ENCODE data around the gene CCDC154. TPM values are rescaled to one million over a fixed set of nuclear protein-coding genes. Genes with fewer than 3 reads are reported as not detected.
A peak's percentile ranks its signal among the peaks of the same experiment; 100 is the strongest.
"Not testable (repeated sequence)": the region's sequence is repeated elsewhere in the genome, so short reads cannot be mapped to it uniquely, and the experiment has no call there.

The CCDC154 gene, protein sequence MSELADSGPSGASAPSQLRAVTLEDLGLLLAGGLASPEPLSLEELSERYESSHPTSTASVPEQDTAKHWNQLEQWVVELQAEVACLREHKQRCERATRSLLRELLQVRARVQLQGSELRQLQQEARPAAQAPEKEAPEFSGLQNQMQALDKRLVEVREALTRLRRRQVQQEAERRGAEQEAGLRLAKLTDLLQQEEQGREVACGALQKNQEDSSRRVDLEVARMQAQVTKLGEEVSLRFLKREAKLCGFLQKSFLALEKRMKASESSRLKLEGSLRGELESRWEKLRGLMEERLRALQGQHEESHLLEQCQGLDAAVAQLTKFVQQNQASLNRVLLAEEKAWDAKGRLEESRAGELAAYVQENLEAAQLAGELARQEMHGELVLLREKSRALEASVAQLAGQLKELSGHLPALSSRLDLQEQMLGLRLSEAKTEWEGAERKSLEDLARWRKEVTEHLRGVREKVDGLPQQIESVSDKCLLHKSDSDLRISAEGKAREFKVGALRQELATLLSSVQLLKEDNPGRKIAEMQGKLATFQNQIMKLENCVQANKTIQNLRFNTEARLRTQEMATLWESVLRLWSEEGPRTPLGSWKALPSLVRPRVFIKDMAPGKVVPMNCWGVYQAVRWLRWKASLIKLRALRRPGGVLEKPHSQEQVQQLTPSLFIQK
- 0.25 TPM in 1 of 2 replicates, not detected in the other for total RNA-seq

- no peak for DNase-seq (ENCODE audit: low read depth)
Measured at GRCh38 chr16:1443980-1444729, at the start of gene CCDC154. TSS of gene CCDC154 (minus strand) at chr16:1444556. CDS start at chr16:1444322, 234 bp downstream.

DNA sequence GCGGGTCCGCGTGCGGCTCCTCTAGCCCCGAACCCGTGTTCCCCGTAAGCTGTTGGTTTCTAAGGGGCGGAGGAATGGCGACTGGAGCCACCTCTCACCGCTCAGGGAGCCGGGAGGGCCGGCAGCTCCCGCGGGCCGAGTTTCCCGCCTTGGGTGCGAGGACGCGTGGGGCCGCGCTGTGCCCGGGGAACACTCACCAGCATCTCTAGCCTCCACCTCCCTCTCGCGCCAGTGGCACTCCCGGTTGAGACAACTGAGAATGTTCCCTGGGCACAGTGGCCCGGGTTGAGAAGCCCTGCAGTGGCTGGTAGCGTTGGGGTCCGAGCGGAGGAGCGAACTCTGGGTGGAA is 49.4 kb upstream of the CCDC154 start:
- DNase-seq (ENCODE audit: low read depth) = no peak

DNA sequence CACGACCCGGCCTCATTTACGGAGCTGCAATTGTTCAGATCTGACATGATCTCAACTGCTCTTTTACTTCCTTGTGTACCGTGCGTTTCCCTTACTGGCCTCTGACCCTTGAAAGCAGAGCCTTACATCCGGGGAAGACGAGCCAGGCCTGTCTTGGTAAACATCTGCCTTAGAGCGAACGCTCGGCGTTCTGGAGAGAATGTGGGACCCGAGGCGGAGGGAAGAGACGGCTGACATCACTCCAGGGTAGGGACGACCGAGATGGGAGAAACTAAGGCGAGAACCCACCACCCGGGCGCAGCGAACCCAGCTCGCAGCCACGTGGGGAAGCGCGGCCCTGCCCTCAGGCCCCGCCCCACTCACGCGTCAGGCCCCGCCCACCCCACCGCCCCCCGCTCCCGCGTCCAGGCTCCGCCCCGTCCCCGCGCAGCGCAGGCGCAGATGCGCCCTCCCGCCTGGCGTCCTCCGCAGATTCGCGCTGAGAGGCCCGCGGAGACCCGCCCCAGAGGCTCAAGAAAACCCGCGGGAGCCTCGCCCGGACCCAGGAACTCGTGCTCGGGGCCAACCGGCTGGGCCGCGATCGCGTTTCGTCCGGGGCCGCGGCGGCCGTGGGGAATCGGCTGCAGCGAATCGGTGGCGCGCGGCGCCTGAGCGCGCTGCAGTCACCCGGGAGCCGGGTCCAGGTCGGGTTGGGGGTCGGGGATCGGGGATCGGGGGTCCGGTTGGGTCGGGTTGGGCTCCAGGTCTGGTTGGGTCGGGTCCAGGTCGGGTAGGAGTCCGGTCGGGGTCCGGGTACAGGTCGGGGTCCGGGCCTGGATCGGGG is 48.8 kb upstream of the CCDC154 start, which contains the start of gene TELO2:
Gene TELO2, plus strand, starts transcription at position 438 of the 823 bp plus-strand sequence. CDS start 922 bp downstream, outside the sequence.
- DNase-seq (ENCODE audit: low read depth) = peak; percentile 53

GRCh38 chr16:1492082-1492922 is 47.9 kb upstream of the CCDC154 start:
- DNase-seq (ENCODE audit: low read depth) = no peak

GRCh38 chr16:1491327-1491726 is 47.0 kb upstream of the CCDC154 start:
- DNase-seq (ENCODE audit: low read depth) = no peak

DNA sequence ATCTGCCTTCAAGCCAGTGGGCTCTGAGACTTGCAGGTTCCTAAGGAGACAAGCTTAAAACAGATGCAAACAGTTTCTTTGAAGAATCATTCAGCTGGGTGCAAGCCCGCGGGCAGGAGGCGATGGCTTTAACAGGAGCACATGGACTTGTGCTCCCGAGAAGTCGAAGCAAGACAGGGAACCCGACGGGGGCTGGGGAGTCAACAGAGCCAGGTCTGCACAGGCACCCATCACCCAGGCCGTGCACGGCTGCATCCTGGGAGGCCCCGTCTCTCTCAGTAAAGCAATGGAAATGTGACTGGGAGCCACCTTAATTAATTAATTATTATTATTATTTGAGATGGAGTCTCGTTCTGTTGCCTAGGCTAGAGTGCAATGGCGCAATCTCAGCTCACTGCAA is 44.7 kb upstream of the CCDC154 start:
- DNase-seq (ENCODE audit: low read depth) = no peak

DNA sequence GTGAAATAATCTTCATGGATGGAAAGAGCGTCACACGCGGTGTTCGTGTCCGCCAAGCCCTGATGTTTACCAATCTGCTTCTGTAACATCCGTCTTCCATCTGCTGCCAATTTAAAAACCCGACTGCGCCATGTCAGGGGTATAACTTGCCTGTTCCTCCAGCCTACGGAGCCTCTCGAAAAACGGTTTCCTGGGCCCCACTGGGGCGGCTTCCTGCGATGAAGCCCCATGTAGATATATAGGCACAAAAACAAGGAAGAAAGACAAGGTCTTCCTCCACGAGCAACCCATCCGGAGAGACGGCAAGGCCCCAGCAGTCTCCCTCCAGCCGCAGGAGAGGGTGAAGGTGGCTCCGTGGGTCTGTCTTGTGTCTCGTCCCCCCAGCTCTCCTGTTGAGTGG is 44.3 kb upstream of the CCDC154 start, which contains the start of gene PTX4:
Gene PTX4, minus strand, starts transcription at position 326 of the 400 bp plus-strand sequence. Its CDS starts 35 bp downstream, at position 291.
- no peak for DNase-seq (ENCODE audit: low read depth)

GRCh38 chr16:1488054-1488601 is 43.8 kb upstream of the CCDC154 start:
- no peak for DNase-seq (ENCODE audit: low read depth)

DNA sequence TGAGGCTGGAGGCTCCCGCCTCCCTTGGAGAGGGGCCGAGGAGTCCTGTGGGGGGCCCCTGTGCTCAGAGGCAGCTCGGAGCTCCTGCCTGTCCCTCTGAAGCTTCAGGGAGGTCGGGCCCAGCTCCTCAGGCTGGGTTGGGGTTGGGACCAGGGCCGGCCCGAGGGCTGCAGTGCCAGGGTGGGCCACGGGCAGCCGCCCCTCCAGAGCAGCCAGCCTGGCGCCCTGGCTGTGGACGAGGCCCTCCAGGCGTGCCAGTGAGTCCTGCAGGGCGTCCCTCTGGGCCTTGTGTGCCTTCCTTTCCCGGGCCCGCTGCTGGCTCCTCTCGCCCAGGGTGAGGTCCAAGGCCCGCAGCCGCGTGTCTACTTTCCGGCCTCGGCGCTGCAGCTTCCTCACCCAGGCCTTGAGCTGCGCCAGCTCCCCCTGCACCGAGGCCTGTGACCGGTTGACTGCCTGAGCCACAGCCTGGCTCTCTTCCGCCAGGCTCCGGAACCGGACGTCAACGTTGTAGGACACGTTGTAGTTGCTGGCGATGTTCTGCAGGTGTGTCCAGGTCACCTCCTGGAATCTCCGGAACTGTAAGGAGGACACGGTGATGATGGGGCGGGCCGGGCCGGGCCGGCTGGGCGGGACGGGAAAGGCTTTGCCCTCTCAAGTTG is 43.2 kb upstream of the CCDC154 start:
- no peak for DNase-seq (ENCODE audit: low read depth)

- DNase-seq (ENCODE audit: low read depth) = no peak
Measured at GRCh38 chr16:1486551-1487390, 42.4 kb upstream of the CCDC154 start.

- DNase-seq (ENCODE audit: low read depth) = no peak
Measured at GRCh38 chr16:1485847-1486496, 41.6 kb upstream of the CCDC154 start.

- DNase-seq (ENCODE audit: low read depth) = no peak
Measured at GRCh38 chr16:1481906-1482835, 37.8 kb upstream of the CCDC154 start.

- not testable (repeated sequence) for DNase-seq (ENCODE audit: low read depth)
Measured at GRCh38 chr16:1478937-1479336, 34.6 kb upstream of the CCDC154 start.

- no peak for DNase-seq (ENCODE audit: low read depth)
Measured at GRCh38 chr16:1477033-1477432, 32.7 kb upstream of the CCDC154 start.

- DNase-seq (ENCODE audit: low read depth) = no peak
Measured at GRCh38 chr16:1475552-1476114, 31.3 kb upstream of the CCDC154 start.

DNA sequence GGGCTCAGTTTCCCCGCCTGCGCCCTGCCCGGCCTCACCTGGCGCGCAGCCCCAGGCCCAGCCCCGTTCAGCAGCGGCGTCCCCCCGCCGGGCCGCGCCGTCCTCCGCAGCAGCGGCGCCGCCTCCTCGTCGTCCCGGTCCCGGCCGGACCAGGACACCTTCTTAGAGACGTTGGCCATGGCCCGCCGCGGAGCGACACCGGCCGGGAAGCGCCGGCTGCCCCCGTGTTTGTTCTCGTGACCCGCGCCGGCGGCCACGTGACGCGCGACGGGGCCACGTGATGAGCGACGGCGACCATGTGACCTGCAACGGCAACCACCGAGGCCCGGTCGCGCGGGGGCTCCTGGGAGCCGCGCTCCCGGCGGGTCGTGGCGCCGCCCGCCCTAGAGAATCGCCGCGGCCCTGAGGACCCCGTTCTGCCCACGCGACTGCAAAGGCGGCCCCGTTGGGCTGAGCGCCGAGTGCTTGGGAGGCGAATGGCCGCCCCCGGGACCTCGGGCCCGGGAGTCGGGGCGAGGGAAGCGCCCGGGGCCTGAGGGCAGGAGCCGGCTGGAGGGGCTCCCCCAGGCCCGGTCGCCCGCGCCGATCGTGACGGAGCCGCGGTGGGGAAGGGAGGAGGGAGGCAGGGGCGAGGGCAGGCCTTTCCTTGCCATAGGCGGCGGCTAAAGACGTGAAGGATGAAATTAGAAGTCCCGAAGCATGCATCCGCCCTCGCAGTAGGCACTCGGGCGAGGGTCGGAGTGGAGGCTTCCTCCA is 30.6 kb upstream of the CCDC154 start, which contains the start of gene CLCN7:
Gene CLCN7, minus strand, starts transcription at position 233 of the 756 bp plus-strand sequence. Its CDS starts 54 bp downstream, at position 179.
- peak; percentile 45 for DNase-seq (ENCODE audit: low read depth)
